Metanephros (tissue), 2 donors: ENCODE data around the gene ACAP2. TPM values are rescaled to one million over a fixed set of nuclear protein-coding genes. Genes with fewer than 3 reads are reported as not detected.

Experiments
- small RNA-seq: library from RNA; depleted of rRNA; stranded (forward); fragments of <200 nt; gene quantifications from one replicate; pipeline ENCODE3, GENCODE V24; 2014; ENCODE audit warnings: low replicate concordance
- total RNA-seq: library from RNA; depleted of rRNA; stranded (reverse); fragments of >200 nt; gene quantifications from one replicate; pipeline ENCODE4 v1.2.3, GENCODE V29; 2014

The ACAP2 gene, protein sequence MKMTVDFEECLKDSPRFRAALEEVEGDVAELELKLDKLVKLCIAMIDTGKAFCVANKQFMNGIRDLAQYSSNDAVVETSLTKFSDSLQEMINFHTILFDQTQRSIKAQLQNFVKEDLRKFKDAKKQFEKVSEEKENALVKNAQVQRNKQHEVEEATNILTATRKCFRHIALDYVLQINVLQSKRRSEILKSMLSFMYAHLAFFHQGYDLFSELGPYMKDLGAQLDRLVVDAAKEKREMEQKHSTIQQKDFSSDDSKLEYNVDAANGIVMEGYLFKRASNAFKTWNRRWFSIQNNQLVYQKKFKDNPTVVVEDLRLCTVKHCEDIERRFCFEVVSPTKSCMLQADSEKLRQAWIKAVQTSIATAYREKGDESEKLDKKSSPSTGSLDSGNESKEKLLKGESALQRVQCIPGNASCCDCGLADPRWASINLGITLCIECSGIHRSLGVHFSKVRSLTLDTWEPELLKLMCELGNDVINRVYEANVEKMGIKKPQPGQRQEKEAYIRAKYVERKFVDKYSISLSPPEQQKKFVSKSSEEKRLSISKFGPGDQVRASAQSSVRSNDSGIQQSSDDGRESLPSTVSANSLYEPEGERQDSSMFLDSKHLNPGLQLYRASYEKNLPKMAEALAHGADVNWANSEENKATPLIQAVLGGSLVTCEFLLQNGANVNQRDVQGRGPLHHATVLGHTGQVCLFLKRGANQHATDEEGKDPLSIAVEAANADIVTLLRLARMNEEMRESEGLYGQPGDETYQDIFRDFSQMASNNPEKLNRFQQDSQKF
- 69.0 TPM for total RNA-seq

GRCh38 chr3:195442573-195443390 is at the start of gene ACAP2:
TSS of gene ACAP2 (minus strand) at chr3:195443020. CDS start at chr3:195442847, 173 bp downstream.

DNA sequence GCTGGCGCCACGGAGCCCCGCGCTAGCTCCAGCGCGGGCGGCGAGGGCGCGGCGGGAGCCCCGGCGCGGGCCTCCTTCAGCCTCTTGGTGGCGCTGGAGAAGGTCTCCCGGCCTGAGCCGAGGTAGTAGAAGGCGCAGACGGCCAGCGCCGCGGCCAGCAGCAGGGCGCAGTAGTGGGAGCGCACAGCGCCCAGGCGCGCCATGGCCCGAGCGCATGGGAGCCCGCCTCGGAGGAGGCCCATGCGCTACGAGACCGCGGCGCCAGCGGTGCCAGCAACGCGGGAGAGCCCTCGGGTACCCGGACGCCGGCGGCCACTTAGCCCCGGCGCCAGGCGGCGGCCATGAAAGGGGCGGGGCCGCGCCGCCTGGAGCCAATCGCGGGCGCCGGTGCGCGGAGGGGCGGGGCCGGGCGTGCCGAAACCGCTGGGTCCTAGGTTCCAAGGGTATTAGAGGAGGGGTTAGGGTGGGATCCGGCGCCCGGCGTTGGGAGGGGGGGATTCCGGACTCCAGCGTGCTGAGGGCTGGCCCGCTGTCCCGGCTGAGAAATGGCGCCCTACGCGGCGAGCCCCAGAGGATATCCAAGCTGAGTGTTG is 171.9 kb downstream of the ACAP2 start, which contains the start of gene XXYLT1:
Gene XXYLT1, minus strand, starts transcription at position 343 of the 593 bp plus-strand sequence. Its CDS starts 101 bp downstream, at position 242.

Small RNAs within 50 kb of the gene (small RNA-seq; reads per million reads assigned to genes)
- gene RF00019: not detected

Other genes with a start within 250 kb of the ACAP2 start
- 28.6 TPM for gene XXYLT1, start 171.9 kb downstream of the ACAP2 start, total RNA-seq
- gene PPP1R2, start 100.3 kb upstream of the ACAP2 start, total RNA-seq: 88.6 TPM
- gene APOD, start 140.9 kb upstream of the ACAP2 start, total RNA-seq: 9.4 TPM